T-helper 2 cell treated with Interferon-gamma antibody and Interleukin-4, amounts not matched to agents 5 μg/mL and 100 μg/mL, for 36 hours (primary cell): Measurements from ENCODE around the gene RPS25.
"Not testable (repeated sequence)": the region's sequence is repeated elsewhere in the genome, so short reads cannot be mapped to it uniquely, and the experiment has no call there.

Experiments
- DNase-seq: peaks from one replicate; pipeline ENCODE4 v3.0.0; 2021; ENCODE audit warnings: low spot score
- H3K27ac Mint-ChIP-seq: one replicate; pipeline ENCODE4 v1.8.0; 2021; ENCODE audit warnings: mild to moderate bottlenecking, mixed read lengths
- H3K27me3 Mint-ChIP-seq: one replicate; pipeline ENCODE4 v1.8.0; 2021; ENCODE audit warnings: low read depth, mixed read lengths
- H3K36me3 Mint-ChIP-seq: one replicate; pipeline ENCODE4 v1.8.0; 2021; ENCODE audit warnings: low read depth, mixed read lengths
- H3K4me1 Mint-ChIP-seq: one replicate; pipeline ENCODE4 v1.8.0; 2021; ENCODE audit warnings: low read depth, mixed read lengths
- H3K4me3 Mint-ChIP-seq: one replicate; pipeline ENCODE4 v1.8.0; 2022; ENCODE audit warnings: mild to moderate bottlenecking, moderate library complexity, mixed read lengths
- H3K9me3 Mint-ChIP-seq: one replicate; pipeline ENCODE4 v1.8.0; 2021; ENCODE audit warnings: mixed read lengths

Gene RPS25

GRCh38 chr11:119049081-119049480, 30.9 kb upstream of the RPS25 start:
- H3K4me1 Mint-ChIP-seq, result no peaks in the 10 kb centered on the region
- no peak overlapping the region for H3K27ac Mint-ChIP-seq
- H3K36me3 Mint-ChIP-seq, result peaks cover 77% of the 10 kb centered on the region
- no peak overlapping the region for H3K4me3 Mint-ChIP-seq
- no peak for DNase-seq
- H3K9me3 Mint-ChIP-seq, result no peaks in the 10 kb centered on the region
- H3K27me3 Mint-ChIP-seq, result no peaks in the 10 kb centered on the region

GRCh38 chr11:119048644-119049043, 30.5 kb upstream of the RPS25 start:
- Mint-ChIP-seq H3K36me3 (peaks cover 73% of the 10 kb centered on the region), H3K9me3 (no peaks in the 10 kb centered on the region), H3K27ac (no peak overlapping the region), H3K4me3 (no peak overlapping the region), H3K4me1 (no peaks in the 10 kb centered on the region), H3K27me3 (no peaks in the 10 kb centered on the region)
- no peak for DNase-seq

- Mint-ChIP-seq H3K27ac (no peak overlapping the region), H3K36me3 (peaks cover 61% of the 10 kb centered on the region), H3K4me1 (no peaks in the 10 kb centered on the region), H3K27me3 (no peaks in the 10 kb centered on the region), H3K4me3 (no peak overlapping the region), H3K9me3 (no peaks in the 10 kb centered on the region)
- no peak for DNase-seq
Observed at GRCh38 chr11:119047205-119047604, 29.1 kb upstream of the RPS25 start.

GRCh38 chr11:119046489-119046888, 28.3 kb upstream of the RPS25 start:
- no peak for DNase-seq
- no peak overlapping the region for H3K27ac Mint-ChIP-seq
- H3K4me1 Mint-ChIP-seq, result peaks cover 2% of the 10 kb centered on the region
- peaks cover 57% of the 10 kb centered on the region for H3K36me3 Mint-ChIP-seq
- H3K9me3 Mint-ChIP-seq, result no peaks in the 10 kb centered on the region
- H3K27me3 Mint-ChIP-seq, result no peaks in the 10 kb centered on the region
- no peak overlapping the region for H3K4me3 Mint-ChIP-seq

- no peak overlapping the region for H3K27ac Mint-ChIP-seq
- no peaks in the 10 kb centered on the region for H3K9me3 Mint-ChIP-seq
- no peaks in the 10 kb centered on the region for H3K27me3 Mint-ChIP-seq
- H3K4me1 Mint-ChIP-seq, result peaks cover 2% of the 10 kb centered on the region
- no peak for DNase-seq
- H3K4me3 Mint-ChIP-seq, result no peak overlapping the region
- H3K36me3 Mint-ChIP-seq, result peaks cover 42% of the 10 kb centered on the region
Observed at GRCh38 chr11:119044708-119045107, 26.6 kb upstream of the RPS25 start.

GRCh38 chr11:119042927-119043326, 24.8 kb upstream of the RPS25 start:
- no peak for DNase-seq
- H3K27me3 Mint-ChIP-seq, result no peaks in the 10 kb centered on the region
- H3K4me3 Mint-ChIP-seq, result no peak overlapping the region
- peaks cover 30% of the 10 kb centered on the region for H3K36me3 Mint-ChIP-seq
- peaks cover 2% of the 10 kb centered on the region for H3K4me1 Mint-ChIP-seq
- no peak overlapping the region for H3K27ac Mint-ChIP-seq
- H3K9me3 Mint-ChIP-seq, result no peaks in the 10 kb centered on the region

- H3K9me3 Mint-ChIP-seq, result no peaks in the 10 kb centered on the region
- H3K36me3 Mint-ChIP-seq, result peaks cover 22% of the 10 kb centered on the region
- no peak overlapping the region for H3K27ac Mint-ChIP-seq
- no peak for DNase-seq
- peaks cover 2% of the 10 kb centered on the region for H3K4me1 Mint-ChIP-seq
- H3K4me3 Mint-ChIP-seq, result no peak overlapping the region
- H3K27me3 Mint-ChIP-seq, result no peaks in the 10 kb centered on the region
Observed at GRCh38 chr11:119041821-119042514, 23.8 kb upstream of the RPS25 start.

GRCh38 chr11:119039471-119039870, 21.3 kb upstream of the RPS25 start:
- H3K27ac Mint-ChIP-seq, H3K36me3 Mint-ChIP-seq, H3K27me3 Mint-ChIP-seq, H3K4me3 Mint-ChIP-seq, DNase-seq, H3K4me1 Mint-ChIP-seq, H3K9me3 Mint-ChIP-seq: not testable (repeated sequence)

GRCh38 chr11:119038884-119039283, 20.7 kb upstream of the RPS25 start:
- H3K4me3 Mint-ChIP-seq, result no peak overlapping the region
- no peaks in the 10 kb centered on the region for H3K36me3 Mint-ChIP-seq
- no peak for DNase-seq
- no peaks in the 10 kb centered on the region for H3K9me3 Mint-ChIP-seq
- H3K27me3 Mint-ChIP-seq, result no peaks in the 10 kb centered on the region
- peaks cover 2% of the 10 kb centered on the region for H3K4me1 Mint-ChIP-seq
- no peak overlapping the region for H3K27ac Mint-ChIP-seq

- Mint-ChIP-seq H3K36me3 (no peaks in the 10 kb centered on the region), H3K27ac (no peak overlapping the region), H3K4me3 (no peak overlapping the region), H3K27me3 (no peaks in the 10 kb centered on the region), H3K9me3 (no peaks in the 10 kb centered on the region), H3K4me1 (peaks cover 4% of the 10 kb centered on the region)
- no peak for DNase-seq
Observed at GRCh38 chr11:119034813-119035212, 16.7 kb upstream of the RPS25 start.

- not testable (repeated sequence) for H3K36me3 Mint-ChIP-seq, H3K9me3 Mint-ChIP-seq, H3K4me3 Mint-ChIP-seq, DNase-seq, H3K27ac Mint-ChIP-seq, H3K27me3 Mint-ChIP-seq
- H3K4me1 Mint-ChIP-seq, result peaks cover 15% of the 10 kb centered on the region
Observed at GRCh38 chr11:119033421-119033820, 15.3 kb upstream of the RPS25 start.

- H3K4me1 Mint-ChIP-seq, result peaks cover 18% of the 10 kb centered on the region
- DNase-seq, result no peak
- H3K27me3 Mint-ChIP-seq, result no peaks in the 10 kb centered on the region
- H3K27ac Mint-ChIP-seq, result no peak overlapping the region
- H3K4me3 Mint-ChIP-seq, result peak overlapping the region; percentile 56
- H3K36me3 Mint-ChIP-seq, result peaks cover 8% of the 10 kb centered on the region
- H3K9me3 Mint-ChIP-seq, result no peaks in the 10 kb centered on the region
Observed at GRCh38 chr11:119031912-119032280, 13.8 kb upstream of the RPS25 start.

- Mint-ChIP-seq H3K27ac (peak within 1 kb of the TSS; percentile 81), H3K9me3 (no peaks in the 10 kb centered on the region), H3K4me1 (peaks cover 18% of the 10 kb centered on the region), H3K36me3 (peaks cover 9% of the 10 kb centered on the region), H3K27me3 (no peaks in the 10 kb centered on the region), H3K4me3 (peak within 1 kb of the TSS; percentile 83)
- DNase-seq, result peak; percentile 99
Observed at GRCh38 chr11:119030329-119031047, 12.3 kb upstream of the RPS25 start, which contains the start of gene SLC37A4. TSS of gene SLC37A4 (minus strand) at chr11:119030877.

- Mint-ChIP-seq H3K4me1 (peaks cover 18% of the 10 kb centered on the region), H3K4me3 (peak overlapping the region; percentile 83), H3K36me3 (peaks cover 13% of the 10 kb centered on the region)
Observed at GRCh38 chr11:119030029-119030328, 11.8 kb upstream of the RPS25 start.

More at GRCh38 chr11:119030029-119030328, 11.8 kb upstream of the RPS25 start:
- Mint-ChIP-seq H3K27ac (peak overlapping the region; percentile 81), H3K9me3 (no peaks in the 10 kb centered on the region), H3K27me3 (no peaks in the 10 kb centered on the region)
- no peak for DNase-seq
